GM12878 (cell line): ENCODE results near the gene KDM4C. TPM values are rescaled to one million over a fixed set of nuclear protein-coding genes. Genes with fewer than 3 reads are reported as not detected.

ENCODE experiments used
- ATAC-seq: fragments of 200-7000 bp; cut with Tn5 transposase; 3 replicates; pipeline ENCODE4 v1.9.1; 2020; ENCODE audit warnings: mild to moderate bottlenecking, moderate library complexity
- BruUV-seq: library from RNA; stranded (reverse); fragments of 400-500 nt; replicated peaks from 2 replicates; lab custom pipeline; 2021; lab: Mats Ljungman, UMichigan
- CTCF ChIA-PET: fragments of 300-600 bp; sonication (Branson Sonifier 250); formaldehyde crosslinking; extraction: SDS; loops from one replicate; lab custom pipeline; 2021; ENCODE audit warnings: inconsistent platforms; lab: Yijun Ruan, JAX
- POLR2A ChIA-PET: fragments of 350-600 bp; formaldehyde crosslinking; extraction: SDS; loops from one replicate; lab custom pipeline; 2021; ENCODE audit warnings: inconsistent platforms; lab: Charles Lee
- RAD21 ChIA-PET: fragments of 300-600 bp; sonication (Branson Sonifier 250); formaldehyde crosslinking; loops from one replicate; lab custom pipeline; 2023; ENCODE audit warnings: antibody characterized with exemption; ENCODE audit not compliant: unreplicated experiment; lab: Charles Lee
- SMC1A ChIA-PET: fragments of 300-600 bp; sonication (Branson Sonifier 250); formaldehyde crosslinking; loops from one replicate; lab custom pipeline; 2023; ENCODE audit not compliant: unreplicated experiment, uncharacterized antibody; lab: Charles Lee
- DNase-seq: peaks from one replicate; pipeline ENCODE4 v3.0.0-alpha.2; 2011; ENCODE audit warnings: low read depth, low spot score
- FAIRE-seq: peaks from 3 replicates; lab custom pipeline; 2011; peaks lifted over from hg19 to GRCh38; lab: Jason Lieb, UNC
- H2AFZ ChIP-seq: 2 replicates; pipeline ENCODE4 v1.6.0; 2011; ENCODE audit warnings: low read depth, low read length, control low read depth; ENCODE audit not compliant: control insufficient read depth
- H3K27ac ChIP-seq: 2 replicates; pipeline ENCODE4 v1.5.1; 2011; ENCODE audit warnings: control low read depth; ENCODE audit not compliant: control insufficient read depth, insufficient read depth
- H3K27me3 ChIP-seq, 2 experiments: replicated peaks in 1 of 2; 2 replicates each; pipeline versions ENCODE4 v1.6.0 to v1.6.1; 2011; ENCODE audit warnings: low read length in 1 of 2; ENCODE audit not compliant: control insufficient read depth in 2 of 2, insufficient read depth in 2 of 2
- H3K36me3 ChIP-seq, 2 experiments: 2 replicates each; pipeline ENCODE4 v1.5.1; 2011; ENCODE audit warnings: low read length in 1 of 2; ENCODE audit not compliant: control insufficient read depth in 2 of 2, insufficient read depth in 2 of 2
- H3K4me1 ChIP-seq: 2 replicates; pipeline ENCODE4 v1.6.1; 2011; ENCODE audit warnings: mild to moderate bottlenecking, low read length, moderate library complexity, mixed read lengths; ENCODE audit not compliant: control insufficient read depth, insufficient read depth
- H3K4me2 ChIP-seq: 2 replicates; pipeline ENCODE4 v1.6.0; 2011; ENCODE audit warnings: control low read depth; ENCODE audit not compliant: control insufficient read depth, insufficient read depth
- H3K4me3 ChIP-seq: fragments of 200-600 bp; sonication (generic); 2 replicates; pipeline ENCODE4 v1.5.1; 2016
- H3K79me2 ChIP-seq: 2 replicates; pipeline ENCODE4 v1.6.0; 2011; ENCODE audit warnings: low read length; ENCODE audit not compliant: control insufficient read depth, insufficient read depth
- H3K9ac ChIP-seq: 2 replicates; pipeline ENCODE4 v1.8.0; 2011; ENCODE audit warnings: low read length, control low read depth, mixed read lengths; ENCODE audit not compliant: control insufficient read depth, insufficient read depth
- H3K9me3 ChIP-seq: replicated peaks from 3 replicates; pipeline ENCODE4 v1.5.1; 2011; ENCODE audit warnings: mild to moderate bottlenecking, low read length; ENCODE audit not compliant: control insufficient read depth, insufficient read depth
- H4K20me1 ChIP-seq: 2 replicates; pipeline ENCODE4 v1.6.0; 2011; ENCODE audit not compliant: control insufficient read depth, insufficient read depth
- CBX5 ChIP-seq: sonication (generic); IDR thresholded peaks from 2 replicates; pipeline ENCODE4 v1.6.1; 2016; ENCODE audit warnings: low read depth, moderate library complexity, mild to moderate bottlenecking, inconsistent platforms
- EGR1 ChIP-seq, 2 experiments: IDR thresholded peaks; 1 replicate in 1 of 2; 2 replicates in 1 of 2; pipeline ENCODE4 v1.6.1; 2011 to 2012; ENCODE audit warnings: low read depth in 2 of 2, low read length in 2 of 2, borderline replicate concordance in 1 of 2, mild to moderate bottlenecking in 1 of 2, moderate library complexity in 1 of 2
- MEF2B ChIP-seq: fragments of 450-650 bp; IDR thresholded peaks from 2 replicates; pipeline ENCODE4 v1.6.1; 2018; ENCODE audit warnings: mild to moderate bottlenecking, moderate library complexity; ENCODE audit not compliant: partially characterized antibody, poor library complexity, severe bottlenecking
- PAX5 ChIP-seq: IDR thresholded peaks from 2 replicates; pipeline ENCODE4 v1.6.1; 2011; ENCODE audit warnings: low read depth, low read length, borderline replicate concordance
- PAX8 ChIP-seq: fragments of 450-650 bp; IDR thresholded peaks from 2 replicates; pipeline ENCODE4 v1.6.1; 2017; ENCODE audit warnings: mild to moderate bottlenecking, moderate library complexity
- POU2F2 ChIP-seq: IDR thresholded peaks from 3 replicates; pipeline ENCODE4 v1.6.1; 2011; ENCODE audit warnings: low read depth, mild to moderate bottlenecking, low read length, borderline replicate concordance
- RUNX3 ChIP-seq: IDR thresholded peaks from 2 replicates; pipeline ENCODE4 v1.6.1; 2012; ENCODE audit warnings: low read length, inconsistent platforms
- SREBF1 ChIP-seq: IDR thresholded peaks from 2 replicates; pipeline ENCODE4 v1.6.1; 2012; ENCODE audit warnings: mild to moderate bottlenecking, low read length
- SUZ12 ChIP-seq: fragments of 200-600 bp; sonication (generic); IDR thresholded peaks from one replicate; pipeline ENCODE4 v1.6.1; 2018; ENCODE audit warnings: antibody characterized with exemption, mild to moderate bottlenecking; ENCODE audit not compliant: unreplicated experiment
- ZNF384 ChIP-seq: IDR thresholded peaks from 2 replicates; pipeline ENCODE4 v1.6.1; 2012; ENCODE audit warnings: low read depth, mild to moderate bottlenecking, low read length, improper control_type of control experiment, borderline replicate concordance
- WGBS: methylation state at CpG from one replicate; pipeline ENCODE4 v1.1.6; 2016; ENCODE audit warnings: low lambda C conversion rate; ENCODE audit not compliant: insufficient replicate concordance, insufficient coverage; ENCODE audit errors: missing lambda C conversion rate; 5-methylcytosine and 5-hydroxymethylcytosine counted together
- in situ Hi-C: fragments of 300-500 bp; cut with MboI; formaldehyde crosslinking; loops from 9 replicates; pipeline ENCODE4 v1.14.3; 2018; ENCODE audit warnings: mixed read lengths
- intact Hi-C: fragments of 100-400 bp; cut with micrococcal nuclease; formaldehyde crosslinking; loops from one replicate; pipeline ENCODE4 v1.14.2; 2022; ENCODE audit not compliant: unreplicated experiment
- polyA plus RNA-seq, 11 experiments: library from polyadenylated mRNA; depleted of rRNA in 4 of 11; unstranded in 6 of 11; stranded (reverse) in 5 of 11; fragments of >200 nt; fragmentation: Nextera tagmentation in 4 of 11; fragmentation: Illumina TruSeq in 1 of 11; extraction: Ambion mirVana in 4 of 11; extraction: Trizol in 1 of 11; gene quantifications; 1 replicate in 1 of 11; 2 replicates in 10 of 11; pipeline versions ENCODE4 v1.2.1 to v1.2.3, GENCODE V29; 2011 to 2016; ENCODE audit warnings: inconsistent platforms in 2 of 11, missing spikeins in 2 of 11, low read depth in 1 of 11
- total RNA-seq, 4 experiments: library from RNA; depleted of rRNA in 3 of 4; stranded (reverse); fragments of >200 nt in 3 of 4; fragmentation: Illumina TruSeq in 1 of 4; extraction: Trizol in 1 of 4; gene quantifications; 2 replicates each; pipeline versions ENCODE4 v1.2.1 to v1.2.3, GENCODE V29; 2013 to 2021
- TF ChIP-seq, protein P1 (sequence below): fragments of 150-350 bp; IDR thresholded peaks from 2 replicates; pipeline ENCODE4 v1.6.1; 2014; ENCODE audit warnings: mild to moderate bottlenecking, low read depth, low read length
- TF ChIP-seq, protein P2 (sequence below): IDR thresholded peaks from 2 replicates; pipeline ENCODE4 v1.6.1; 2011; ENCODE audit warnings: low read depth, low read length, improper control_type of control experiment, borderline replicate concordance
- TF ChIP-seq, protein P3 (sequence below): fragments of 450-650 bp; IDR thresholded peaks from 2 replicates; pipeline ENCODE4 v1.6.1; 2017; ENCODE audit warnings: mild to moderate bottlenecking, moderate library complexity
- TF ChIP-seq, protein P4 (sequence below): fragments of 450-650 bp; IDR thresholded peaks from 2 replicates; pipeline ENCODE4 v1.6.1; 2017; ENCODE audit warnings: antibody characterized with exemption, mild to moderate bottlenecking, moderate library complexity

The KDM4C gene
- total and polyA plus RNA-seq, 10 of the 15 experiments (the other 5 are each of a cell fraction or from before 2014, with no cell fraction given) = 6.8 to 41.2 (median 20.1) TPM

DNA sequence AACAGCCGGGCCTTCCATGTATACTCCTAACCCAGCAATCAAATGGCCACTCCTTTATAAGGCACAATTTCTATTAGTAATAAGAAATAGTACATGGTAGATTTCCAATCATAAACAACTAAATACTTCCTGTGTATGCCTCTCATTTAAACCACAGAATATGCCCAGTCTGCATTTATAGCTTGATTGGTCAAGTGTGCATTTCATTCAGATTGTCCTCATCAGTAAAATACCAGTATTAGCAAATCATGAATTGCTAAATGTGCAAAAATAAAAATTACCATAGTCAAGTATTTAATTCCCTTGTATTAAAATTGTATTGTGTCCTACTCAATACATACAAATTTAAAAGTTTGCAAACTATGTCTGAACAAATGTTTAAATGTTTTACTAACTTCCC, 406.2 kb downstream of the KDM4C start:
- H2AFZ ChIP-seq = no peak overlapping the region
- H3K27me3 ChIP-seq = no peaks in the 10 kb centered on the region
- intact Hi-C loops (no loop called here), in situ Hi-C loops (no loop called here)
- ATAC-seq (no peak), FAIRE-seq (no peak), DNase-seq (no peak)
- RAD21 ChIA-PET = no interaction called here
- no peaks in the 10 kb centered on the region for H3K79me2 ChIP-seq
- POLR2A ChIA-PET = no interaction called here
- WGBS = 33% methylated on average over 1 of the region's 1 CpG
- no TSS peak for BruUV-seq
- H4K20me1 ChIP-seq = no peaks in the 10 kb centered on the region
- no peaks in the 10 kb centered on the region for H3K9me3 ChIP-seq
- H3K4me2 ChIP-seq = no peak overlapping the region
- CTCF ChIA-PET = no interaction called here
- TF ChIP-seq PAX8 = no peak
- no peak for TF ChIP-seq EGR1 (IDR thresholded peaks at IDR 0.05; ENCODE audit: borderline replicate concordance in 1 of 2, low read depth in 2 of 2, low read length in 2 of 2)
- TF ChIP-seq, protein P1, sequence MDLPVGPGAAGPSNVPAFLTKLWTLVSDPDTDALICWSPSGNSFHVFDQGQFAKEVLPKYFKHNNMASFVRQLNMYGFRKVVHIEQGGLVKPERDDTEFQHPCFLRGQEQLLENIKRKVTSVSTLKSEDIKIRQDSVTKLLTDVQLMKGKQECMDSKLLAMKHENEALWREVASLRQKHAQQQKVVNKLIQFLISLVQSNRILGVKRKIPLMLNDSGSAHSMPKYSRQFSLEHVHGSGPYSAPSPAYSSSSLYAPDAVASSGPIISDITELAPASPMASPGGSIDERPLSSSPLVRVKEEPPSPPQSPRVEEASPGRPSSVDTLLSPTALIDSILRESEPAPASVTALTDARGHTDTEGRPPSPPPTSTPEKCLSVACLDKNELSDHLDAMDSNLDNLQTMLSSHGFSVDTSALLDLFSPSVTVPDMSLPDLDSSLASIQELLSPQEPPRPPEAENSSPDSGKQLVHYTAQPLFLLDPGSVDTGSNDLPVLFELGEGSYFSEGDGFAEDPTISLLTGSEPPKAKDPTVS = no peak
- TF ChIP-seq, protein P2, sequence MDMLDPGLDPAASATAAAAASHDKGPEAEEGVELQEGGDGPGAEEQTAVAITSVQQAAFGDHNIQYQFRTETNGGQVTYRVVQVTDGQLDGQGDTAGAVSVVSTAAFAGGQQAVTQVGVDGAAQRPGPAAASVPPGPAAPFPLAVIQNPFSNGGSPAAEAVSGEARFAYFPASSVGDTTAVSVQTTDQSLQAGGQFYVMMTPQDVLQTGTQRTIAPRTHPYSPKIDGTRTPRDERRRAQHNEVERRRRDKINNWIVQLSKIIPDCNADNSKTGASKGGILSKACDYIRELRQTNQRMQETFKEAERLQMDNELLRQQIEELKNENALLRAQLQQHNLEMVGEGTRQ = no peak
- TF ChIP-seq PAX5 = no peak
- TF ChIP-seq POU2F2 = no peak
- TF ChIP-seq SUZ12 = no peak
- TF ChIP-seq, protein P3, sequence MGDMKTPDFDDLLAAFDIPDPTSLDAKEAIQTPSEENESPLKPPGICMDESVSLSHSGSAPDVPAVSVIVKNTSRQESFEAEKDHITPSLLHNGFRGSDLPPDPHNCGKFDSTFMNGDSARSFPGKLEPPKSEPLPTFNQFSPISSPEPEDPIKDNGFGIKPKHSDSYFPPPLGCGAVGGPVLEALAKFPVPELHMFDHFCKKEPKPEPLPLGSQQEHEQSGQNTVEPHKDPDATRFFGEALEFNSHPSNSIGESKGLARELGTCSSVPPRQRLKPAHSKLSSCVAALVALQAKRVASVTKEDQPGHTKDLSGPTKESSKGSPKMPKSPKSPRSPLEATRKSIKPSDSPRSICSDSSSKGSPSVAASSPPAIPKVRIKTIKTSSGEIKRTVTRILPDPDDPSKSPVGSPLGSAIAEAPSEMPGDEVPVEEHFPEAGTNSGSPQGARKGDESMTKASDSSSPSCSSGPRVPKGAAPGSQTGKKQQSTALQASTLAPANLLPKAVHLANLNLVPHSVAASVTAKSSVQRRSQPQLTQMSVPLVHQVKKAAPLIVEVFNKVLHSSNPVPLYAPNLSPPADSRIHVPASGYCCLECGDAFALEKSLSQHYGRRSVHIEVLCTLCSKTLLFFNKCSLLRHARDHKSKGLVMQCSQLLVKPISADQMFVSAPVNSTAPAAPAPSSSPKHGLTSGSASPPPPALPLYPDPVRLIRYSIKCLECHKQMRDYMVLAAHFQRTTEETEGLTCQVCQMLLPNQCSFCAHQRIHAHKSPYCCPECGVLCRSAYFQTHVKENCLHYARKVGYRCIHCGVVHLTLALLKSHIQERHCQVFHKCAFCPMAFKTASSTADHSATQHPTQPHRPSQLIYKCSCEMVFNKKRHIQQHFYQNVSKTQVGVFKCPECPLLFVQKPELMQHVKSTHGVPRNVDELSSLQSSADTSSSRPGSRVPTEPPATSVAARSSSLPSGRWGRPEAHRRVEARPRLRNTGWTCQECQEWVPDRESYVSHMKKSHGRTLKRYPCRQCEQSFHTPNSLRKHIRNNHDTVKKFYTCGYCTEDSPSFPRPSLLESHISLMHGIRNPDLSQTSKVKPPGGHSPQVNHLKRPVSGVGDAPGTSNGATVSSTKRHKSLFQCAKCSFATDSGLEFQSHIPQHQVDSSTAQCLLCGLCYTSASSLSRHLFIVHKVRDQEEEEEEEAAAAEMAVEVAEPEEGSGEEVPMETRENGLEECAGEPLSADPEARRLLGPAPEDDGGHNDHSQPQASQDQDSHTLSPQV = no peak
- TF ChIP-seq, protein P4, sequence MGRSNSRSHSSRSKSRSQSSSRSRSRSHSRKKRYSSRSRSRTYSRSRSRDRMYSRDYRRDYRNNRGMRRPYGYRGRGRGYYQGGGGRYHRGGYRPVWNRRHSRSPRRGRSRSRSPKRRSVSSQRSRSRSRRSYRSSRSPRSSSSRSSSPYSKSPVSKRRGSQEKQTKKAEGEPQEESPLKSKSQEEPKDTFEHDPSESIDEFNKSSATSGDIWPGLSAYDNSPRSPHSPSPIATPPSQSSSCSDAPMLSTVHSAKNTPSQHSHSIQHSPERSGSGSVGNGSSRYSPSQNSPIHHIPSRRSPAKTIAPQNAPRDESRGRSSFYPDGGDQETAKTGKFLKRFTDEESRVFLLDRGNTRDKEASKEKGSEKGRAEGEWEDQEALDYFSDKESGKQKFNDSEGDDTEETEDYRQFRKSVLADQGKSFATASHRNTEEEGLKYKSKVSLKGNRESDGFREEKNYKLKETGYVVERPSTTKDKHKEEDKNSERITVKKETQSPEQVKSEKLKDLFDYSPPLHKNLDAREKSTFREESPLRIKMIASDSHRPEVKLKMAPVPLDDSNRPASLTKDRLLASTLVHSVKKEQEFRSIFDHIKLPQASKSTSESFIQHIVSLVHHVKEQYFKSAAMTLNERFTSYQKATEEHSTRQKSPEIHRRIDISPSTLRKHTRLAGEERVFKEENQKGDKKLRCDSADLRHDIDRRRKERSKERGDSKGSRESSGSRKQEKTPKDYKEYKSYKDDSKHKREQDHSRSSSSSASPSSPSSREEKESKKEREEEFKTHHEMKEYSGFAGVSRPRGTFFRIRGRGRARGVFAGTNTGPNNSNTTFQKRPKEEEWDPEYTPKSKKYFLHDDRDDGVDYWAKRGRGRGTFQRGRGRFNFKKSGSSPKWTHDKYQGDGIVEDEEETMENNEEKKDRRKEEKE = no peak
- no peak for TF ChIP-seq CBX5
- no peak for TF ChIP-seq ZNF384
- TF ChIP-seq SREBF1 = no peak
- no peak for TF ChIP-seq MEF2B
- TF ChIP-seq RUNX3 = no peak
- no peak overlapping the region for H3K9ac ChIP-seq
- SMC1A ChIA-PET = no interaction called here
- no peak overlapping the region for H3K4me3 ChIP-seq
- H3K36me3 ChIP-seq = peaks cover 0 to 11% of the 10 kb centered on the region in 2 experiments; a peak in 1 of 4 replicates
- no peak overlapping the region for H3K27ac ChIP-seq
- H3K4me1 ChIP-seq = no peaks in the 10 kb centered on the region
